ENCODE results near the gene CACNA1B. TPM values are rescaled to one million over a fixed set of nuclear protein-coding genes. Genes with fewer than 3 reads are reported as not detected.

Gene CACNA1B
- total and polyA plus RNA-seq, 2 of the 4 experiments (the other 2 are of a cell fraction): 0.02 TPM; not detected in 1

- H3K4me1 ChIP-seq (ENCODE audit: control insufficient read depth, insufficient read depth, low read length): no peaks in the 10 kb centered on the region
- peaks cover 61% of the 10 kb centered on the region for H3K9me3 ChIP-seq (ENCODE audit: control insufficient read depth, insufficient read depth, low read length)
- peak overlapping the region; percentile 74 for H2BK5ac ChIP-seq (ENCODE audit: low read depth, low read length, poor library complexity, severe bottlenecking)
- H3K4me3 ChIP-seq (ENCODE audit: insufficient read depth, low read depth, low read length): no peak overlapping the region
- no peak for DNase-seq
- H2AK5ac ChIP-seq (ENCODE audit: low read depth, low read length): no peak overlapping the region
- H2AFZ ChIP-seq (replicated peaks; ENCODE audit: low read length, poor library complexity): peak overlapping the region; percentile 51
- H3K27ac ChIP-seq (ENCODE audit: insufficient read depth, low read length): no peak overlapping the region
- no peaks in the 10 kb centered on the region for H3K79me1 ChIP-seq (ENCODE audit: low read depth in 1 of 2, low read length in 2 of 2)
- no peaks in the 10 kb centered on the region for H3K27me3 ChIP-seq (ENCODE audit: control insufficient read depth, insufficient read depth, low read length)
- H4K8ac ChIP-seq (ENCODE audit: low read depth in 2 of 2, low read length in 2 of 2): no peak overlapping the region
- H2BK15ac ChIP-seq (ENCODE audit: low read depth, low read length): no peak overlapping the region
- no peak overlapping the region for H4K5ac ChIP-seq (ENCODE audit: low read depth, low read length)
- no peak overlapping the region for H2AK9ac ChIP-seq (replicated peaks; ENCODE audit: low read depth, low read length, poor library complexity)
- no peak overlapping the region for H2BK120ac ChIP-seq (ENCODE audit: low read depth, low read length)
- no peak overlapping the region for H3K23ac ChIP-seq (ENCODE audit: low read depth, low read length)
- no peaks in the 10 kb centered on the region for H3K36me3 ChIP-seq (ENCODE audit: control insufficient read depth, insufficient read depth, low read length)
- H4K20me1 ChIP-seq (ENCODE audit: insufficient read depth, low read length): no peaks in the 10 kb centered on the region
- H3K9me1 ChIP-seq (ENCODE audit: insufficient read depth, low read length): no peaks in the 10 kb centered on the region
- 48% methylated on average over 2 of the region's 2 CpGs; no CpG with 5 or more reads in 1 of the 2 experiments for WGBS, 2 experiments (ENCODE audit: extremely low coverage in 2 of 2, insufficient read length in 1 of 2)
- dilution Hi-C loops (cut with HindIII; ENCODE audit: low sequenced_read_pairs, unreplicated experiment) (no loop called here), intact Hi-C loops (cut with micrococcal nuclease) (no loop called here), in situ Hi-C loops (cut with MboI; ENCODE audit: low sequenced_read_pairs) (no loop called here)
- H2BK20ac ChIP-seq (ENCODE audit: low read depth, low read length): no peak overlapping the region
- ChIA-PET POLR2A (ENCODE audit: unreplicated experiment) (no interaction called here), CTCF (no interaction called here)
- H4K91ac ChIP-seq (ENCODE audit: insufficient read depth, low read depth, low read length): no peak overlapping the region
- no peak for ATAC-seq (ENCODE audit: low read depth)
- TF ChIP-seq CHD1 (IDR thresholded peaks at IDR 0.05; ENCODE audit: low read depth, low read length) (no peak), FOS (IDR thresholded peaks at IDR 0.05; ENCODE audit: low read depth, low read length) (no peak), POLR2A (IDR thresholded peaks at IDR 0.05; ENCODE audit: low read depth, low read length) (no peak), RFX5 (IDR thresholded peaks at IDR 0.05; ENCODE audit: low read depth, low read length) (no peak), RCOR1 (IDR thresholded peaks at IDR 0.05; ENCODE audit: insufficient replicate concordance, low read length) (no peak), BHLHE40 (IDR thresholded peaks at IDR 0.05; ENCODE audit: low read depth, low read length) (no peak), CEBPB (IDR thresholded peaks at IDR 0.05; ENCODE audit: low read depth, low read length) (no peak), MAZ (IDR thresholded peaks at IDR 0.05; ENCODE audit: borderline replicate concordance, low read depth, low read length) (no peak), NFE2L2 (IDR thresholded peaks at IDR 0.05; ENCODE audit: low read depth, low read length) (no peak), MAFK (IDR thresholded peaks at IDR 0.05; ENCODE audit: low read depth, low read length) (no peak), CTCF (conservative IDR thresholded peaks at IDR 0.05; ENCODE audit: low read depth, low read length) (no peak), USF2 (IDR thresholded peaks at IDR 0.05; ENCODE audit: low read depth, low read length) (no peak), RAD21 (IDR thresholded peaks at IDR 0.05; ENCODE audit: low read length) (no peak), SMC3 (IDR thresholded peaks at IDR 0.05; ENCODE audit: low read depth, low read length) (no peak), MXI1 (IDR thresholded peaks at IDR 0.05; ENCODE audit: borderline replicate concordance, low read depth, low read length) (no peak), ELK1 (IDR thresholded peaks at IDR 0.05; ENCODE audit: borderline replicate concordance, low read depth, low read length) (no peak)
- H3K56ac ChIP-seq (ENCODE audit: extremely low read depth, insufficient read depth, low read length): no peak overlapping the region
- H3K4ac ChIP-seq (ENCODE audit: low read depth, low read length): no peak overlapping the region
- H3K18ac ChIP-seq (ENCODE audit: low read depth, low read length): no peak overlapping the region
- BruUV-seq (replicated peaks): no TSS peak
- H3K9ac ChIP-seq (ENCODE audit: low read depth, low read length): no peak overlapping the region
- no peak overlapping the region for H3K14ac ChIP-seq (replicated peaks; ENCODE audit: low read depth, low read length)
- H3K4me2 ChIP-seq (ENCODE audit: low read depth, low read length): no peak overlapping the region
These were observed 71.1 kb downstream of the CACNA1B start for GRCh38 chr9:137948642-137949041.

Data from IMR-90 (cell line).